Measurements from ENCODE around the gene NOX5.
A peak's percentile ranks its signal among the peaks of the same experiment; 100 is the strongest.

NOX5 gene

GRCh38 chr15:69008056-69008455 is 6.4 kb upstream of the NOX5 start:
- Histone ChIP-seq H3K9ac (ENCODE audit: low read length) (no peak overlapping the region), H3K36me3 (ENCODE audit: control insufficient read depth, insufficient read depth, low read length, severe bottlenecking) (no peaks in the 10 kb centered on the region), H3K4me1 (ENCODE audit: control insufficient read depth, insufficient read depth, low read length) (peaks cover 13% of the 10 kb centered on the region), H3K9me3 (ENCODE audit: control insufficient read depth, low read length) (peaks cover 17% of the 10 kb centered on the region), H3K27me3 (replicated peaks; ENCODE audit: control insufficient read depth, insufficient read depth, low read length) (peaks cover 7% of the 10 kb centered on the region), H3K4me3 (ENCODE audit: low read length) (no peak overlapping the region)
- DNase-seq (ENCODE audit: low read depth), result no peak

- no peak for DNase-seq (ENCODE audit: low read depth)
These were observed 5.2 kb upstream of the NOX5 start for GRCh38 chr15:69009341-69009740.

GRCh38 chr15:69011641-69012040 is 2.9 kb upstream of the NOX5 start:
- Histone ChIP-seq H3K36me3 (ENCODE audit: control insufficient read depth, insufficient read depth, low read length, severe bottlenecking) (no peaks in the 10 kb centered on the region), H3K4me1 (ENCODE audit: control insufficient read depth, insufficient read depth, low read length) (peaks cover 19% of the 10 kb centered on the region), H3K4me3 (ENCODE audit: low read length) (no peak overlapping the region), H3K9ac (ENCODE audit: low read length) (no peak overlapping the region), H3K9me3 (ENCODE audit: control insufficient read depth, low read length) (peaks cover 17% of the 10 kb centered on the region), H3K27me3 (replicated peaks; ENCODE audit: control insufficient read depth, insufficient read depth, low read length) (peaks cover 2% of the 10 kb centered on the region)
- DNase-seq (ENCODE audit: low read depth), result no peak

More at GRCh38 chr15:69009341-69009740, 5.2 kb upstream of the NOX5 start:
- Histone ChIP-seq H3K9me3 (ENCODE audit: control insufficient read depth, low read length) (peaks cover 17% of the 10 kb centered on the region), H3K9ac (ENCODE audit: low read length) (no peak overlapping the region), H3K36me3 (ENCODE audit: control insufficient read depth, insufficient read depth, low read length, severe bottlenecking) (no peaks in the 10 kb centered on the region), H3K27me3 (replicated peaks; ENCODE audit: control insufficient read depth, insufficient read depth, low read length) (peaks cover 2% of the 10 kb centered on the region), H3K4me1 (ENCODE audit: control insufficient read depth, insufficient read depth, low read length) (peaks cover 18% of the 10 kb centered on the region), H3K4me3 (ENCODE audit: low read length) (peak overlapping the region; percentile 37)

- Histone ChIP-seq H3K27me3 (replicated peaks; ENCODE audit: control insufficient read depth, insufficient read depth, low read length) (peaks cover 2% of the 10 kb centered on the region), H3K4me1 (ENCODE audit: control insufficient read depth, insufficient read depth, low read length) (peaks cover 19% of the 10 kb centered on the region), H3K9ac (ENCODE audit: low read length) (no peak overlapping the region), H3K4me3 (ENCODE audit: low read length) (no peak overlapping the region), H3K36me3 (ENCODE audit: control insufficient read depth, insufficient read depth, low read length, severe bottlenecking) (no peaks in the 10 kb centered on the region), H3K9me3 (ENCODE audit: control insufficient read depth, low read length) (peaks cover 10% of the 10 kb centered on the region)
- no peak for DNase-seq (ENCODE audit: low read depth)
These were observed 1.6 kb upstream of the NOX5 start for GRCh38 chr15:69012761-69013364.

GRCh38 chr15:69013726-69014406 is 629 bp upstream of the NOX5 start:
- DNase-seq (ENCODE audit: low read depth), result no peak
- H3K9ac ChIP-seq (ENCODE audit: low read length), result no peak overlapping the region
- H3K4me1 ChIP-seq (ENCODE audit: control insufficient read depth, insufficient read depth, low read length), result peaks cover 19% of the 10 kb centered on the region

GRCh38 chr15:69015591-69015990 is 1.1 kb downstream of the NOX5 start:
- H3K9me3 ChIP-seq (ENCODE audit: control insufficient read depth, low read length), result no peaks in the 10 kb centered on the region
- DNase-seq (ENCODE audit: low read depth), result no peak
- H3K9ac ChIP-seq (ENCODE audit: low read length), result no peak overlapping the region
- H3K27me3 ChIP-seq (replicated peaks; ENCODE audit: control insufficient read depth, insufficient read depth, low read length), result no peaks in the 10 kb centered on the region
- H3K4me3 ChIP-seq (ENCODE audit: low read length), result no peak overlapping the region
- H3K4me1 ChIP-seq (ENCODE audit: control insufficient read depth, insufficient read depth, low read length), result peaks cover 6% of the 10 kb centered on the region
- no peaks in the 10 kb centered on the region for H3K36me3 ChIP-seq (ENCODE audit: control insufficient read depth, insufficient read depth, low read length, severe bottlenecking)

More at GRCh38 chr15:69013726-69014406, 629 bp upstream of the NOX5 start:
- no peak overlapping the region for H3K4me3 ChIP-seq (ENCODE audit: low read length)
- H3K36me3 ChIP-seq (ENCODE audit: control insufficient read depth, insufficient read depth, low read length, severe bottlenecking), result no peaks in the 10 kb centered on the region
- peaks cover 2% of the 10 kb centered on the region for H3K27me3 ChIP-seq (replicated peaks; ENCODE audit: control insufficient read depth, insufficient read depth, low read length)
- peaks cover under 1% of the 10 kb centered on the region for H3K9me3 ChIP-seq (ENCODE audit: control insufficient read depth, low read length)

GRCh38 chr15:69016021-69016595 is 1.6 kb downstream of the NOX5 start:
- Histone ChIP-seq H3K36me3 (ENCODE audit: control insufficient read depth, insufficient read depth, low read length, severe bottlenecking) (no peaks in the 10 kb centered on the region), H3K9me3 (ENCODE audit: control insufficient read depth, low read length) (no peaks in the 10 kb centered on the region), H3K4me3 (ENCODE audit: low read length) (no peak overlapping the region), H3K9ac (ENCODE audit: low read length) (no peak overlapping the region), H3K4me1 (ENCODE audit: control insufficient read depth, insufficient read depth, low read length) (peaks cover 5% of the 10 kb centered on the region), H3K27me3 (replicated peaks; ENCODE audit: control insufficient read depth, insufficient read depth, low read length) (no peaks in the 10 kb centered on the region)
- DNase-seq (ENCODE audit: low read depth), result no peak

- H3K9me3 ChIP-seq (ENCODE audit: control insufficient read depth, low read length), result no peaks in the 10 kb centered on the region
- DNase-seq (ENCODE audit: low read depth), result no peak
- H3K9ac ChIP-seq (ENCODE audit: low read length), result no peak overlapping the region
- peaks cover 5% of the 10 kb centered on the region for H3K4me1 ChIP-seq (ENCODE audit: control insufficient read depth, insufficient read depth, low read length)
- no peak overlapping the region for H3K4me3 ChIP-seq (ENCODE audit: low read length)
- no peaks in the 10 kb centered on the region for H3K36me3 ChIP-seq (ENCODE audit: control insufficient read depth, insufficient read depth, low read length, severe bottlenecking)
- H3K27me3 ChIP-seq (replicated peaks; ENCODE audit: control insufficient read depth, insufficient read depth, low read length), result no peaks in the 10 kb centered on the region
These were observed 3.5 kb downstream of the NOX5 start for GRCh38 chr15:69017978-69018377.

GRCh38 chr15:69018951-69019350 is 4.5 kb downstream of the NOX5 start:
- no peaks in the 10 kb centered on the region for H3K9me3 ChIP-seq (ENCODE audit: control insufficient read depth, low read length)
- no peak overlapping the region for H3K9ac ChIP-seq (ENCODE audit: low read length)
- H3K36me3 ChIP-seq (ENCODE audit: control insufficient read depth, insufficient read depth, low read length, severe bottlenecking), result no peaks in the 10 kb centered on the region
- DNase-seq (ENCODE audit: low read depth), result no peak
- H3K4me1 ChIP-seq (ENCODE audit: control insufficient read depth, insufficient read depth, low read length), result peaks cover 4% of the 10 kb centered on the region
- no peak overlapping the region for H3K4me3 ChIP-seq (ENCODE audit: low read length)
- no peaks in the 10 kb centered on the region for H3K27me3 ChIP-seq (replicated peaks; ENCODE audit: control insufficient read depth, insufficient read depth, low read length)

- peaks cover 4% of the 10 kb centered on the region for H3K4me1 ChIP-seq (ENCODE audit: control insufficient read depth, insufficient read depth, low read length)
- no peaks in the 10 kb centered on the region for H3K36me3 ChIP-seq (ENCODE audit: control insufficient read depth, insufficient read depth, low read length, severe bottlenecking)
- H3K9ac ChIP-seq (ENCODE audit: low read length), result no peak overlapping the region
- no peaks in the 10 kb centered on the region for H3K9me3 ChIP-seq (ENCODE audit: control insufficient read depth, low read length)
- H3K27me3 ChIP-seq (replicated peaks; ENCODE audit: control insufficient read depth, insufficient read depth, low read length), result no peaks in the 10 kb centered on the region
- DNase-seq (ENCODE audit: low read depth), result no peak
- no peak overlapping the region for H3K4me3 ChIP-seq (ENCODE audit: low read length)
These were observed 7.4 kb downstream of the NOX5 start for GRCh38 chr15:69021895-69022294.

- Histone ChIP-seq H3K36me3 (ENCODE audit: control insufficient read depth, insufficient read depth, low read length, severe bottlenecking) (no peaks in the 10 kb centered on the region), H3K4me3 (ENCODE audit: low read length) (no peak overlapping the region), H3K4me1 (ENCODE audit: control insufficient read depth, insufficient read depth, low read length) (peaks cover 4% of the 10 kb centered on the region), H3K9me3 (ENCODE audit: control insufficient read depth, low read length) (no peaks in the 10 kb centered on the region), H3K27me3 (replicated peaks; ENCODE audit: control insufficient read depth, insufficient read depth, low read length) (no peaks in the 10 kb centered on the region), H3K9ac (ENCODE audit: low read length) (no peak overlapping the region)
- DNase-seq (ENCODE audit: low read depth), result no peak
These were observed 10.8 kb downstream of the NOX5 start for GRCh38 chr15:69025320-69025719.
